Activated T-helper 1 cell treated with Interleukin-2 at 50 U/mL for 16 hours (primary cell): ENCODE measurements around the gene GPR39.

Experiments
- DNase-seq: peaks from one replicate; pipeline ENCODE4 v3.0.0-alpha.2; 2020; ENCODE audit warnings: low read depth

Gene GPR39

DNA sequence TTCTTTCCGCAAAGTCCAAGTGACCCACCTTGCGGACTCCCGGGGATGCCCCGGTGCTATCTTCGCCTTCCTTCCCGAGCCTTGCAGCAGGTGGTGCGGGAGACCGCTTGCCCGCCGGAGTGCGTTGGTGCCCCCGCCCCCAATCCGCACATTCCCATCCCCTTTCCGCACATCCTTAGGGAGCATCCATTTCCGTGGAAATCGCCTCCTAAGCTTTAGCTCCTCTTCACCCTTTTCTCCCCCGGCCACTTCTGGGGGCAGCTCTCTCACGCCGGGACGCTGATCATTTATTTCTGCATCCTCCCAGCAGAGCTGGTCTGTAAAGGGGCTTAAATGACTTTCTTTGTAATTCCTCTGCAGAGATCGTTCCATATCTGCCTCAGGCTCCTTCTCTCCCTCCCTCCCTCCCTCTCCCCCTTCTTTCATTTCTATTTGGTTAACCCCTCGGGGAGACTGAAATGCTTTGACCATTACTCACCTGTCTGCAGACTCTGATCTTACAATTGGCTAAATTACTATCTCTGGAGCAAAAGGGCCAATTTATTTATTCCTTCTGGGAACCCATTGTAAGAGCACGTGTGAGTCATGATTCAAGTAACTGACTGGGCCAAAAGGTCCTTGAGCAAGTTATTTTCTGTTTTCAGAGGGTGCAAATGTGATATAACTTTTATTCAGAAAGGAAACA, 254.7 kb downstream of the GPR39 start:
- DNase-seq: no peak

DNA sequence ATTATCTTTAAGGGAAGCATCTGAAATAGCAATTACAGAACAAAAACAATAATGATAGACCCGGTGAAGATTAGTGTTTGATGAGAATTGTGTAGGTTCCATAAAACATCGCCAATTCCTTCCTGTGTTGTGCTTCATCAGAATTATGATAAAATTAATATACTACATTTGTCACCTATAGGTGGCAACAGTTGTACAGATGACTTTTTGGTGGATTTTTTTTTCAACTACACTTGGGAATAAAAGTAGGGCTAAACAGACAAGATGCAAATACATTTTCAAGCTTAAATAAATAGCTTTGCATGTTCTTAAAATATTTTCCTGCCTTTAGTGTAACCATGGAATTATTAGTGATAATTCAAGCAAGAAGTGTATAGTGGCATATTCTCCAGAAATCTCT, 260.4 kb downstream of the GPR39 start:
- no peak for DNase-seq

DNA sequence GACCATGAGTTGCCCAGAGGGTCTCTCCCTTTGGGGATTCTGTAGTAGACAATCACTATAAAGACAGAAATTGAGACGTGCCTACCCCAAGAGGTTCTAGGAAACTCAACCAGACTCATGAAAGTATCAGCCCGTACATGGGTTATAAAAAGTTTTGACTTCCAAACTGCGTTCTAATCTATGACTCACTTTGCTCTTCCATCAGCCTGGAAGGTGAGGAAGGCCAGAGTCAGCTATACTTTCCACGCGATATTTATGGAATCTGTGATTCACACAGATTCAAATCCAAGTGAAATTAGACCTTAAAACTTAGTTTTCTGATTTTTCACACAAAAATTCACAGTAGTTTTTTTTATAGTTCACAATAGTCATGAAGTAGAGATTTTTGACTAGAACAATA, 261.1 kb downstream of the GPR39 start:
- DNase-seq: no peak

DNA sequence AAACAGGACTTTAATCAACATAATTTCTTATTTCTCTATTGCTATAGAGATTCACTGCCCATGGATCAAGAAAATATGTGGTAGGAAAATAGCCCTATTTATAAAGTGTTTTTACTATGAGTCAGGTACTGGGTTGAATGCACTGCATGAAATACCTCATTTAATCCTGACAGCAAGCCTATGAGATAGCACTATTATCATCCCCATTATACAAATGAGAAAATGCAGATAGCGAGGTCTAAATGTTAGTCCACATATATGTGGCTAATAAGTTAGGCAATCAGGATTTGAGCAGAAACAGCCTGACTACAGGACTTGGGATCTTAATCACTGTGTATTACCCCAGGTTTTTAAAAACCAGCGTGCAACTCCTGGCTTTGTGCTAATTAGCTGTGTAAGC, 261.9 kb downstream of the GPR39 start:
- DNase-seq: no peak

GRCh38 chr2:132680544-132680943, 263.9 kb downstream of the GPR39 start:
- DNase-seq: no peak

DNA sequence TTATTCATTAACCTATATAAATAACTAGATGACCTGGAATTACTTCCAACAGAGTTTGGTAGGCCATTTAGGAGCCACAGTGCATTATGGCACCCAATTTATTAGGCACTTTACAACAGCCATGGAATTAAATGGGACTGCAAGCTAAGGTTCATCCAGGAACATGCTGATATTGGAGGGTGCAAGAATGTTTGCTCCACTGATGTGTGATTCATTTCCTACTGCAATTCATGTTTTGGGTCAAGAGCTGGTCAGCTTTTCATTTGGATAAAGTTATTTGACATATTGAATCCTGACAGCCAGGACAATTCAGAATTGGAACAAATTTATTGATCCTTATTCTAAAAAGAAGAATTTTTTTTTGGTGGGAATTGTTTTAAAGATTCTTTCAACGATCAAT, 265.2 kb downstream of the GPR39 start:
- no peak for DNase-seq

- no peak for DNase-seq
These were observed 274.2 kb downstream of the GPR39 start for GRCh38 chr2:132690664-132691303.

DNA sequence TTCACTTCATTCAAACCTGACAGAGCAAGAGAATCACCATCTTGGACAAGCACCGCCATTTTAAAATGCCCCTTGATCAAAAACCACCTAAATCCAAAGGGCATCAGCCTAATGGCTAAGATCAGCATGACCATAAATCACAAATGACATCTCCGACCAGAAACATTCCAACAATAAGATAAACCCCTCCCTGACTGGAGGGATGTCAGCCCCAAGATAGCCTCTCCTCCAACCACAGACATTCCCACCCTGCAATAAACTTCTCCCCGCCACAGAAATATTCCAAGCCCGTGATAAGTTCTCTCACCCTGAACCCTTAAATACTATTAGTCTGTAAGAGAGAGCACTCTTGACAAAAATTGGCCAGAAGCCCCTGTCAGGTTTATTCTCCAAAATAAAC, 275.0 kb downstream of the GPR39 start:
- no peak for DNase-seq

DNA sequence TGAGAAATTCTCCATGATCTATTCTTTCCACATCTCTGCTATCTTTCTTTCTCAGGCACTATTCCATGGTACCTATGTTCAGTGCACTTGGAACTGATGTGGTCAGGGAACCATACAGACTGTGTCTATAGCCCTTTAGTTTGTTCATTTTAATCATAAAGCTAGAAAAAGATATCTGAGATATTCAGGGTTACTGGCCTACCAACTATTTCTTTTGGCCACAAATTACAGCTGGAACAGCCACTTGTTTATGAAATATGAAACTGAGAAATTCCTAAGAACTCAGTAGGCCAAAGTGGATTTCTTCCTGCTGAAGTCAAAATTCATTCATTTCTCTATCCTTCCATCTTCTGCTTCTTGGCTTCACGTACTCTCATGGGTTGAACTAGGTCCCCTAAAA, 276.2 kb downstream of the GPR39 start:
- no peak for DNase-seq
